Esophagus squamous epithelium (tissue), 5 donors: ENCODE measurements around the gene TBX2. TPM values are rescaled to one million over a fixed set of nuclear protein-coding genes. Genes with fewer than 3 reads are reported as not detected.

Experiments used
- DNase-seq: peaks from one replicate; lab custom pipeline; 2025; lab: John Stamatoyannopoulos, UW
- H3K27ac ChIP-seq, 4 donors: fragments of 200-600 bp; sonication (generic); one replicate each; pipeline ENCODE4 v1.5.1; 2016 to 2019; ENCODE audit warnings: mild to moderate bottlenecking in 1 of 4
- H3K27me3 ChIP-seq, 4 donors: fragments of 200-600 bp; sonication (generic); 1 replicate in 3 of 4; 2 replicates in 1 of 4; pipeline versions ENCODE4 v1.5.1 to v1.6.0; 2017 to 2021; ENCODE audit warnings: antibody characterized with exemption in 1 of 4
- H3K36me3 ChIP-seq, 3 donors: fragments of 200-600 bp; sonication (generic); one replicate each; pipeline ENCODE4 v1.5.1; 2016 to 2019
- H3K4me1 ChIP-seq, 3 donors: fragments of 200-600 bp; sonication (generic); one replicate each; pipeline ENCODE4 v1.5.1; 2017 to 2019
- H3K4me3 ChIP-seq, 4 donors: fragments of 200-600 bp; sonication (generic); 1 replicate in 3 of 4; 2 replicates in 1 of 4; pipeline ENCODE4 v1.5.1; 2016 to 2019; ENCODE audit warnings: mild to moderate bottlenecking in 2 of 4, moderate library complexity in 1 of 4
- H3K9me3 ChIP-seq, 3 donors: fragments of 200-600 bp; sonication (generic); one replicate each; pipeline ENCODE4 v1.5.1; 2016 to 2019
- CTCF ChIP-seq, 6 experiments: fragments of 450-650 bp in 4 of 6; fragments of 200-600 bp in 2 of 6; sonication (generic) in 2 of 6; IDR thresholded peaks; one replicate each; pipeline ENCODE4 v1.5.1; 2016 to 2019; ENCODE audit warnings: antibody characterized with exemption in 6 of 6, mild to moderate bottlenecking in 4 of 6, moderate library complexity in 4 of 6
- POLR2A ChIP-seq, 4 donors: fragments of 450-650 bp; IDR thresholded peaks; one replicate each; pipeline ENCODE4 v1.6.1; 2017; ENCODE audit warnings: antibody characterized with exemption in 4 of 4, mild to moderate bottlenecking in 4 of 4, moderate library complexity in 3 of 4
- WGBS, 2 donors: methylation state at CpG; one replicate each; pipeline ENCODE4 v1.1.5; 2018; 5-methylcytosine and 5-hydroxymethylcytosine counted together
- intact Hi-C: fragments of 100-400 bp; cut with DNase I; formaldehyde crosslinking; loops from one replicate; pipeline ENCODE4 v1.15.0; 2022
- total RNA-seq, 4 donors: library from RNA; depleted of rRNA; stranded (reverse); fragments of >200 nt; gene quantifications; one replicate each; pipeline ENCODE4 v1.1.0, GENCODE V29; 2016
- donor health status: DM: yes; HTN: yes; CAD: no.

TBX2 gene
- total RNA-seq, 4 donors from 2014 or later, result 2.2 to 13.4 (median 4.2) TPM

GRCh38 chr17:61458421-61459141 lies 58.9 kb downstream of the TBX2 start:
- H3K4me1 ChIP-seq, result peaks cover 5 to 40% (median 17%) of the 10 kb centered on the region in 3 donors

More at GRCh38 chr17:61458421-61459141, 58.9 kb downstream of the TBX2 start:
- no peak overlapping the region for H3K4me3 ChIP-seq
- no peak for DNase-seq
- H3K27ac ChIP-seq, result no peak overlapping the region
- 63 to 71% methylated on average over 5 of the region's 5 CpGs for WGBS, 2 donors
- peaks cover 11 to 100% (median 38%) of the 10 kb centered on the region in 4 donors for H3K27me3 ChIP-seq
- intact Hi-C loops, result no loop called here
- H3K36me3 ChIP-seq, result no peaks in the 10 kb centered on the region
- H3K9me3 ChIP-seq, result no peaks in the 10 kb centered on the region
- TF ChIP-seq POLR2A (IDR thresholded peaks at IDR 0.05) (no peak), CTCF (IDR thresholded peaks at IDR 0.05) (no peak)

Other genes with a start within 250 kb of the TBX2 start
- not detected for gene TBX4, start 52.6 kb downstream of the TBX2 start, total RNA-seq
- gene NACA2, start 191.4 kb downstream of the TBX2 start, total RNA-seq, result not detected